HepG2 (cell line): ENCODE measurements around the gene ADCY7. TPM values are rescaled to one million over a fixed set of nuclear protein-coding genes. Genes with fewer than 3 reads are reported as not detected.

Experiments
- FOXA3 ChIP-seq: IDR thresholded peaks from 2 replicates; pipeline ENCODE4 v1.6.1; 2016; ENCODE audit warnings: missing genetic modification reagents, missing compliant biosample characterization
- GABPB1 ChIP-seq: IDR thresholded peaks from 2 replicates; pipeline ENCODE4 v1.6.1; 2016; ENCODE audit warnings: mild to moderate bottlenecking, missing genetic modification reagents, moderate library complexity, missing compliant biosample characterization
- KDM3A ChIP-seq: IDR thresholded peaks from 2 replicates; pipeline ENCODE4 v1.6.1; 2018; ENCODE audit warnings: low read depth, missing compliant biosample characterization
- KLF13 ChIP-seq: sonication (generic); formaldehyde crosslinking; IDR thresholded peaks from 2 replicates; pipeline ENCODE4 v1.4.0; 2020; ENCODE audit warnings: mild to moderate bottlenecking, missing genetic modification reagents
- MEIS1 ChIP-seq: sonication (generic); formaldehyde crosslinking; IDR thresholded peaks from 2 replicates; pipeline ENCODE4 v1.9.0; 2021; ENCODE audit warnings: mild to moderate bottlenecking, missing genetic modification reagents, moderate library complexity, borderline replicate concordance
- NFKBIZ ChIP-seq: IDR thresholded peaks from 2 replicates; pipeline ENCODE4 v1.6.1; 2018; ENCODE audit warnings: missing genetic modification reagents, missing compliant biosample characterization
- NRL ChIP-seq: sonication (generic); formaldehyde crosslinking; IDR thresholded peaks from 2 replicates; pipeline ENCODE4 v1.5.0; 2020; ENCODE audit warnings: missing genetic modification reagents, mild to moderate bottlenecking, moderate library complexity, borderline replicate concordance
- SP140L ChIP-seq: sonication (generic); formaldehyde crosslinking; IDR thresholded peaks from 2 replicates; pipeline ENCODE4 v1.4.0; 2020; ENCODE audit warnings: missing genetic modification reagents, borderline replicate concordance
- ZFAT ChIP-seq: sonication (generic); formaldehyde crosslinking; conservative IDR thresholded peaks from 2 replicates; pipeline ENCODE4 v1.8.1; 2023; ENCODE audit warnings: missing genetic modification reagents, inconsistent platforms
- ZMYM4 ChIP-seq: sonication (generic); formaldehyde crosslinking; IDR thresholded peaks from 2 replicates; pipeline ENCODE4 v1.8.1; 2023; ENCODE audit warnings: mild to moderate bottlenecking, missing genetic modification reagents
- ZNF383 ChIP-seq: sonication (generic); formaldehyde crosslinking; IDR thresholded peaks from 2 replicates; pipeline ENCODE4 v1.4.0; 2020; ENCODE audit warnings: missing genetic modification reagents, mild to moderate bottlenecking, borderline replicate concordance
- ZNF501 ChIP-seq: sonication (generic); formaldehyde crosslinking; IDR thresholded peaks from 2 replicates; pipeline ENCODE4 v1.5.1; 2020; ENCODE audit warnings: mild to moderate bottlenecking, moderate library complexity, missing genetic modification reagents
- ZNF557 ChIP-seq: sonication (generic); formaldehyde crosslinking; IDR thresholded peaks from 2 replicates; pipeline ENCODE4 v1.4.0; 2020; ENCODE audit warnings: missing genetic modification reagents
- ZNF737 ChIP-seq: sonication (generic); formaldehyde crosslinking; IDR thresholded peaks from 2 replicates; pipeline ENCODE4 v1.5.0; 2020; ENCODE audit warnings: missing genetic modification reagents, mild to moderate bottlenecking, borderline replicate concordance
- ZNF788 ChIP-seq: sonication (generic); formaldehyde crosslinking; IDR thresholded peaks from 2 replicates; pipeline ENCODE4 v1.5.0; 2020; ENCODE audit warnings: mild to moderate bottlenecking, missing genetic modification reagents, borderline replicate concordance
- polyA plus RNA-seq, 8 experiments: library from polyadenylated mRNA; depleted of rRNA in 3 of 8; stranded (reverse) in 7 of 8; unstranded in 1 of 8; fragments of >200 nt; fragmentation: Illumina TruSeq in 4 of 8; extraction: Trizol in 4 of 8; gene quantifications; 2 replicates each; pipeline versions ENCODE4 v1.2.1 to v1.2.3, GENCODE V29; 2011 to 2016; ENCODE audit warnings: low read depth in 4 of 8, missing spikeins in 1 of 8, mixed read lengths in 1 of 8; ENCODE audit not compliant: insufficient read depth in 1 of 8
- total RNA-seq, 5 experiments: library from RNA; depleted of rRNA; stranded (reverse); fragments of >200 nt; fragmentation: Illumina TruSeq; extraction: Trizol; gene quantifications; 2 replicates each; pipeline ENCODE4 v1.2.3, GENCODE V29; 2016; ENCODE audit warnings: low read depth in 1 of 5
- TF ChIP-seq, protein P1 (sequence below): sonication (generic); formaldehyde crosslinking; IDR thresholded peaks from 2 replicates; pipeline ENCODE4 v1.4.0; 2020; ENCODE audit warnings: missing genetic modification reagents, low read depth, mild to moderate bottlenecking, borderline replicate concordance
- TF ChIP-seq, protein P2 (sequence below): sonication (generic); formaldehyde crosslinking; IDR thresholded peaks from 2 replicates; pipeline ENCODE4 v1.4.0; 2020; ENCODE audit warnings: mild to moderate bottlenecking, low read depth, missing genetic modification reagents
- TF ChIP-seq, protein P3 (sequence below): sonication (generic); formaldehyde crosslinking; IDR thresholded peaks from 2 replicates; pipeline ENCODE4 v1.4.0; 2020; ENCODE audit warnings: mild to moderate bottlenecking, missing genetic modification reagents
- TF ChIP-seq, protein P4 (sequence below): sonication (generic); formaldehyde crosslinking; IDR thresholded peaks from 2 replicates; pipeline ENCODE4 v1.8.0; 2022; ENCODE audit warnings: missing genetic modification reagents, mild to moderate bottlenecking, borderline replicate concordance
- TF ChIP-seq, protein P5 (sequence below): sonication (generic); formaldehyde crosslinking; conservative IDR thresholded peaks from 2 replicates; pipeline ENCODE4 v1.8.1; 2023; ENCODE audit warnings: missing genetic modification reagents
- TF ChIP-seq, protein P6 (sequence below): sonication (generic); formaldehyde crosslinking; IDR thresholded peaks from 2 replicates; pipeline ENCODE4 v1.5.1; 2020; ENCODE audit warnings: missing genetic modification reagents, mild to moderate bottlenecking, borderline replicate concordance

ADCY7 gene
- total and polyA plus RNA-seq, 2 of the 13 experiments (the other 11 are each of a cell fraction or from before 2014, with no cell fraction given): 2.2 to 4.3 TPM

DNA sequence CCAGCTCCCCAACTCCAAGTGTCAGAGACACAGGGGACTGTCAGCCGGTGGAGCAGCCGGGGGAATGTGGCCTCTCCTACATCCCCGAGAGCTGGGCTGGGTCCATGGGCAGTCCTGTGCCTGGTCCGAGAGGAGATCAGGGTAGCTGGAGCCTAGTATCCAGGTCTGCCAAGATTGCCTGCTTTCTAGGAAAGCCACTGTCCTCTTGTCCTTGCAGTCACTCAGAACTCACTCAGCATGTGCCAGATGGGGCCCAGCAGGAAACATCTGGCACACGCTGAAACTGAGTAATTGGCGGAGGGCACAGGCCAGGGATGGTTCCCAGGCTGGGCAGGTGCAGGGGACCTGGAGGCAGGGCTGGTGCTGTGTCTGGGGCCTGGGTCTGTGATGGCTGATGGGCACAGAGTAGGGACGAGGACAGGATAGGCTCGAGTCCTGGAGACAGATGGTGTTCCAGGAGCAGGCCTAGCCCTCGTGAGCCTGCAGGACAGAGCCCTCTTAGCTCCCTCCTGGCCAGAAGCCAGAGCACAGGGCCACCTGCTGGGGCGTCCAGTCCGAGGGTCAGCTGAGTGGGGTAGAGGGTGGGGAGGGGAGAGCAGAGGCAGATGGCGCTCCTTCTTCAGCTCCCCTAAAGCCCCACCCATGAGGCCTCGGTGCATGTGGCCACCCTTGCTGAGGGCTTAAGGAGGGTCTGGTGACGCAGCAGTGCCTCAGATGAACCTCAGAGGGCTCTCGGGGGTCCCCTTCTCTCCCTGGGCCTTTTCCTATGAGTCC, 31.1 kb downstream of the ADCY7 start (continued):
- TF ChIP-seq, protein P1, sequence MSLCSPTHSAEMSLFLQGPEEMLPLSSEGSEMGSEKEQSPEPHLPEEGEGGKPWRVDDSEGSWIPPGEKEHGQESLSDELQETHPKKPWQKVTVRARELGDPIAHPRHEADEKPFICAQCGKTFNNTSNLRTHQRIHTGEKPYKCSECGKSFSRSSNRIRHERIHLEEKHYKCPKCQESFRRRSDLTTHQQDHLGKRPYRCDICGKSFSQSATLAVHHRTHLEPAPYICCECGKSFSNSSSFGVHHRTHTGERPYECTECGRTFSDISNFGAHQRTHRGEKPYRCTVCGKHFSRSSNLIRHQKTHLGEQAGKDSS: 0 out of 2 replicates have a peak, but pooled peaks have one; percentile 35
- TF ChIP-seq ZNF557 (CRISPR knock-in tag): no peak
- TF ChIP-seq, protein P2, sequence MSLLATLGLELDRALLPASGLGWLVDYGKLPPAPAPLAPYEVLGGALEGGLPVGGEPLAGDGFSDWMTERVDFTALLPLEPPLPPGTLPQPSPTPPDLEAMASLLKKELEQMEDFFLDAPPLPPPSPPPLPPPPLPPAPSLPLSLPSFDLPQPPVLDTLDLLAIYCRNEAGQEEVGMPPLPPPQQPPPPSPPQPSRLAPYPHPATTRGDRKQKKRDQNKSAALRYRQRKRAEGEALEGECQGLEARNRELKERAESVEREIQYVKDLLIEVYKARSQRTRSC: 0 out of 2 replicates have a peak, but pooled peaks have one; percentile 62
- TF ChIP-seq, protein P3, sequence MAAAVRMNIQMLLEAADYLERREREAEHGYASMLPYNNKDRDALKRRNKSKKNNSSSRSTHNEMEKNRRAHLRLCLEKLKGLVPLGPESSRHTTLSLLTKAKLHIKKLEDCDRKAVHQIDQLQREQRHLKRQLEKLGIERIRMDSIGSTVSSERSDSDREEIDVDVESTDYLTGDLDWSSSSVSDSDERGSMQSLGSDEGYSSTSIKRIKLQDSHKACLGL (CRISPR knock-in tag): no peak
- TF ChIP-seq KLF13 (CRISPR knock-in tag): no peak
- no peak for TF ChIP-seq SP140L (CRISPR knock-in tag)
- no peak for TF ChIP-seq NFKBIZ (CRISPR knock-in tag)
- TF ChIP-seq ZFAT (CRISPR knock-in tag): no peak
- 0 out of 2 replicates have a peak, but pooled peaks have one; percentile 10 for TF ChIP-seq ZNF501 (CRISPR knock-in tag)
- TF ChIP-seq ZNF383 (CRISPR knock-in tag): peak; percentile 98
- peak; percentile 86; the same call in 1 of the 2 replicates for TF ChIP-seq ZNF788 (CRISPR knock-in tag)
- TF ChIP-seq ZMYM4 (CRISPR knock-in tag): peak; percentile 43; the same call in 1 of the 2 replicates
- peak; percentile 25; the same call in 1 of the 2 replicates for TF ChIP-seq GABPB1 (CRISPR knock-in tag)
- TF ChIP-seq, protein P4, sequence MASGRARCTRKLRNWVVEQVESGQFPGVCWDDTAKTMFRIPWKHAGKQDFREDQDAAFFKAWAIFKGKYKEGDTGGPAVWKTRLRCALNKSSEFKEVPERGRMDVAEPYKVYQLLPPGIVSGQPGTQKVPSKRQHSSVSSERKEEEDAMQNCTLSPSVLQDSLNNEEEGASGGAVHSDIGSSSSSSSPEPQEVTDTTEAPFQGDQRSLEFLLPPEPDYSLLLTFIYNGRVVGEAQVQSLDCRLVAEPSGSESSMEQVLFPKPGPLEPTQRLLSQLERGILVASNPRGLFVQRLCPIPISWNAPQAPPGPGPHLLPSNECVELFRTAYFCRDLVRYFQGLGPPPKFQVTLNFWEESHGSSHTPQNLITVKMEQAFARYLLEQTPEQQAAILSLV (CRISPR knock-in tag): no peak
- no peak for TF ChIP-seq FOXA3 (CRISPR knock-in tag)
- TF ChIP-seq KDM3A: peak; percentile 18; the same call in 1 of the 2 replicates
- TF ChIP-seq, protein P5, sequence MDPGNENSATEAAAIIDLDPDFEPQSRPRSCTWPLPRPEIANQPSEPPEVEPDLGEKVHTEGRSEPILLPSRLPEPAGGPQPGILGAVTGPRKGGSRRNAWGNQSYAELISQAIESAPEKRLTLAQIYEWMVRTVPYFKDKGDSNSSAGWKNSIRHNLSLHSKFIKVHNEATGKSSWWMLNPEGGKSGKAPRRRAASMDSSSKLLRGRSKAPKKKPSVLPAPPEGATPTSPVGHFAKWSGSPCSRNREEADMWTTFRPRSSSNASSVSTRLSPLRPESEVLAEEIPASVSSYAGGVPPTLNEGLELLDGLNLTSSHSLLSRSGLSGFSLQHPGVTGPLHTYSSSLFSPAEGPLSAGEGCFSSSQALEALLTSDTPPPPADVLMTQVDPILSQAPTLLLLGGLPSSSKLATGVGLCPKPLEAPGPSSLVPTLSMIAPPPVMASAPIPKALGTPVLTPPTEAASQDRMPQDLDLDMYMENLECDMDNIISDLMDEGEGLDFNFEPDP (CRISPR knock-in tag): 0 out of 2 replicates have a peak, but pooled peaks have one; percentile 64
- TF ChIP-seq MEIS1 (CRISPR knock-in tag): 0 out of 2 replicates have a peak, but pooled peaks have one; percentile 24
- 0 out of 2 replicates have a peak, but pooled peaks have one; percentile 10 for TF ChIP-seq NRL
- TF ChIP-seq ZNF737: no peak
- TF ChIP-seq, protein P6, sequence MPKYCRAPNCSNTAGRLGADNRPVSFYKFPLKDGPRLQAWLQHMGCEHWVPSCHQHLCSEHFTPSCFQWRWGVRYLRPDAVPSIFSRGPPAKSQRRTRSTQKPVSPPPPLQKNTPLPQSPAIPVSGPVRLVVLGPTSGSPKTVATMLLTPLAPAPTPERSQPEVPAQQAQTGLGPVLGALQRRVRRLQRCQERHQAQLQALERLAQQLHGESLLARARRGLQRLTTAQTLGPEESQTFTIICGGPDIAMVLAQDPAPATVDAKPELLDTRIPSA (CRISPR knock-in tag): no peak
